SK-N-SH (cell line): ENCODE measurements around the gene AOC1. TPM values are rescaled to one million over a fixed set of nuclear protein-coding genes. Genes with fewer than 3 reads are reported as not detected.

ENCODE experiments used
- CTCF ChIA-PET: fragments of 300-600, 350-600 bp; formaldehyde crosslinking; extraction: SDS; loops from one replicate; lab custom pipeline; 2021; lab: Yijun Ruan, JAX
- POLR2A ChIA-PET: fragments of 350-600 bp; sonication (Branson Sonifier 250); formaldehyde crosslinking; extraction: SDS; loops from one replicate; lab custom pipeline; 2020; ENCODE audit warnings: antibody characterized with exemption, inconsistent platforms; lab: Yijun Ruan, JAX
- DNase-seq: peaks from one replicate; pipeline ENCODE4 v3.0.0; 2012
- H2AFZ ChIP-seq: fragments of 200-600 bp; sonication (generic); 2 replicates; pipeline ENCODE4 v1.8.1; 2016; ENCODE audit warnings: antibody characterized with exemption, mild to moderate bottlenecking, low read depth
- H3F3A ChIP-seq: fragments of 200-600 bp; sonication (generic); replicated peaks from 2 replicates; pipeline ENCODE3; 2016; ENCODE audit warnings: antibody characterized with exemption, mild to moderate bottlenecking; ENCODE audit not compliant: insufficient read depth
- H3K27ac ChIP-seq, 2 experiments: fragments of 200-500 bp in 1 of 2; fragments of 200-600 bp in 1 of 2; sonication (Bioruptor generic) in 1 of 2; sonication (generic), shearing (Covaris generic) in 1 of 2; 2 replicates each; pipeline versions ENCODE4 v1.5.1 to v1.6.1; 2014 to 2016; ENCODE audit warnings: low read depth in 2 of 2, inconsistent platforms in 1 of 2, low read length in 1 of 2, mild to moderate bottlenecking in 1 of 2, mixed read lengths in 1 of 2
- H3K27me3 ChIP-seq: fragments of 200-600 bp; sonication (generic), shearing (Covaris generic); 2 replicates; pipeline ENCODE4 v1.6.1; 2016; ENCODE audit warnings: mixed run types; ENCODE audit not compliant: insufficient read depth
- H3K36me3 ChIP-seq, 2 experiments: fragments of 200-500 bp in 1 of 2; fragments of 200-600 bp in 1 of 2; sonication (Bioruptor generic) in 1 of 2; sonication (generic) in 1 of 2; replicated peaks in 1 of 2; 2 replicates each; pipeline versions ENCODE3 to v1.5.1; 2014 to 2016; ENCODE audit warnings: low read length in 1 of 2, mild to moderate bottlenecking in 1 of 2; ENCODE audit not compliant: insufficient read depth in 2 of 2, control insufficient read depth in 1 of 2
- H3K4me1 ChIP-seq, 2 experiments: fragments of 200-500 bp in 1 of 2; fragments of 200-600 bp in 1 of 2; sonication (Bioruptor generic) in 1 of 2; sonication (generic), shearing (Covaris generic) in 1 of 2; 2 replicates each; pipeline versions ENCODE4 v1.5.1 to v1.6.1; 2014 to 2016; ENCODE audit warnings: low read depth in 1 of 2, low read length in 1 of 2, mixed run types in 1 of 2; ENCODE audit not compliant: insufficient read depth in 2 of 2, control insufficient read depth in 1 of 2
- H3K4me2 ChIP-seq: fragments of 200-600 bp; sonication (generic), shearing (Covaris generic); 2 replicates; pipeline ENCODE4 v1.6.1; 2017; ENCODE audit warnings: mixed run types
- H3K4me3 ChIP-seq, 2 experiments: fragments of 200-500 bp in 1 of 2; fragments of 200-600 bp in 1 of 2; sonication (Bioruptor generic) in 1 of 2; sonication (generic), shearing (Covaris generic) in 1 of 2; 2 replicates each; pipeline versions ENCODE4 v1.5.1 to v1.8.1; 2014 to 2016; ENCODE audit warnings: low read depth in 2 of 2, inconsistent platforms in 1 of 2, low read length in 1 of 2, mild to moderate bottlenecking in 1 of 2, mixed read lengths in 1 of 2, moderate library complexity in 1 of 2
- H3K79me2 ChIP-seq: fragments of 200-600 bp; sonication (generic); 2 replicates; pipeline ENCODE4 v1.8.1; 2017; ENCODE audit warnings: mild to moderate bottlenecking; ENCODE audit not compliant: insufficient read depth
- H3K9ac ChIP-seq: fragments of 200-600 bp; sonication (generic); 2 replicates; pipeline ENCODE4 v1.6.1; 2017; ENCODE audit warnings: mixed run types
- H3K9me2 ChIP-seq: fragments of 200-600 bp; sonication (generic); 2 replicates; pipeline ENCODE4 v1.6.1; 2017; ENCODE audit warnings: mixed run types
- H3K9me3 ChIP-seq: fragments of 200-600 bp; sonication (generic); 2 replicates; pipeline ENCODE4 v1.6.1; 2017; ENCODE audit warnings: mixed run types, mild to moderate bottlenecking, moderate library complexity
- H4K20me1 ChIP-seq: fragments of 200-600 bp; sonication (generic); 2 replicates; pipeline ENCODE4 v1.6.1; 2017; ENCODE audit warnings: mild to moderate bottlenecking, mixed run types; ENCODE audit not compliant: insufficient read depth
- CTCF ChIP-seq: fragments of 200-600 bp; sonication (generic); IDR thresholded peaks from 2 replicates; pipeline ENCODE4 v1.6.1; 2017; ENCODE audit warnings: antibody characterized with exemption, mild to moderate bottlenecking, moderate library complexity
- ELF1 ChIP-seq: IDR thresholded peaks from 2 replicates; pipeline ENCODE4 v1.4.0; 2012
- EP300 ChIP-seq, 2 experiments: IDR thresholded peaks; 2 replicates each; pipeline versions ENCODE4 v1.4.0 to v1.6.1; 2012; ENCODE audit warnings: borderline replicate concordance in 1 of 2, low read depth in 1 of 2, low read length in 1 of 2
- EZH2phosphoT487 ChIP-seq: fragments of 200-600 bp; sonication (generic); IDR thresholded peaks from 2 replicates; pipeline ENCODE4 v1.6.1; 2017; ENCODE audit warnings: low read depth, mixed run types, mild to moderate bottlenecking, antibody characterized with exemption, moderate library complexity, borderline replicate concordance
- FOXJ3 ChIP-seq: sonication (generic); formaldehyde crosslinking; IDR thresholded peaks from 2 replicates; pipeline ENCODE4 v1.5.1; 2020; ENCODE audit warnings: mild to moderate bottlenecking, missing genetic modification reagents
- MAX ChIP-seq: IDR thresholded peaks from 2 replicates; pipeline ENCODE4 v1.4.0; 2012; ENCODE audit warnings: low read depth
- MXI1 ChIP-seq: IDR thresholded peaks from 2 replicates; pipeline ENCODE4 v1.6.1; 2012; ENCODE audit warnings: mild to moderate bottlenecking, low read depth, low read length, improper control_type of control experiment
- NFIC ChIP-seq: IDR thresholded peaks from 2 replicates; pipeline ENCODE4 v1.4.0; 2012; ENCODE audit warnings: borderline replicate concordance
- REST ChIP-seq: IDR thresholded peaks from 2 replicates; pipeline ENCODE4 v1.6.1; 2012; ENCODE audit warnings: mild to moderate bottlenecking, low read depth, low read length, moderate library complexity
- RFX5 ChIP-seq: IDR thresholded peaks from 2 replicates; pipeline ENCODE4 v1.6.1; 2012; ENCODE audit warnings: mild to moderate bottlenecking, improper control_type of control experiment, low read length
- RXRA ChIP-seq: IDR thresholded peaks from 2 replicates; pipeline ENCODE4 v1.4.0; 2012; ENCODE audit warnings: low read depth, mild to moderate bottlenecking, borderline replicate concordance
- SIN3A ChIP-seq: IDR thresholded peaks from 2 replicates; pipeline ENCODE4 v1.6.1; 2012; ENCODE audit warnings: low read depth, mild to moderate bottlenecking, low read length, moderate library complexity, borderline replicate concordance
- TAF1 ChIP-seq: IDR thresholded peaks from 2 replicates; pipeline ENCODE4 v1.6.1; 2012; ENCODE audit warnings: low read depth, mild to moderate bottlenecking, low read length, moderate library complexity, borderline replicate concordance
- USF1 ChIP-seq: IDR thresholded peaks from 2 replicates; pipeline ENCODE4 v1.4.0; 2012; ENCODE audit warnings: low read depth, borderline replicate concordance
- USF2 ChIP-seq: fragments of 150-350 bp; IDR thresholded peaks from 2 replicates; pipeline ENCODE4 v1.6.1; 2017; ENCODE audit warnings: antibody characterized with exemption, low read length, low read depth, borderline replicate concordance
- YY1 ChIP-seq: IDR thresholded peaks from 2 replicates; pipeline ENCODE4 v1.4.0; 2012; ENCODE audit warnings: low read depth, mild to moderate bottlenecking
- ZBTB33 ChIP-seq: IDR thresholded peaks from 2 replicates; pipeline ENCODE4 v1.4.0; 2012; ENCODE audit warnings: low read depth, borderline replicate concordance
- WGBS: methylation state at CpG from one replicate; pipeline ENCODE4 v1.1.6; 2017; ENCODE audit warnings: low lambda C conversion rate; 5-methylcytosine and 5-hydroxymethylcytosine counted together
- polyA plus RNA-seq, 3 experiments: library from polyadenylated mRNA; depleted of rRNA; stranded (reverse); fragments of >200 nt; gene quantifications; 2 replicates each; pipeline ENCODE4 v1.2.3, GENCODE V29; 2012

Gene AOC1
- polyA plus RNA-seq, 1 of the 3 experiments (the other 2 are of a cell fraction) = not detected

- H3K4me3 ChIP-seq = no peak overlapping the region
- H2AFZ ChIP-seq = no peak overlapping the region
- DNase-seq = no peak
- H3K4me1 ChIP-seq = peaks cover 0 to 4% of the 10 kb centered on the region in 2 experiments; a peak in 1 of 4 replicates
- ChIA-PET POLR2A (interaction anchor here (0.7 kb wide), 1 partner anchor 21 kb away, joined by 4 read pairs; no protein-coding TSS in a partner anchor), CTCF (interaction anchor here (1.0 to 6.9 kb wide), 7 partner anchors 10 to 150 kb away, joined by 3 to 52 read pairs (median 7); no protein-coding TSS in a partner anchor)
- no peak overlapping the region for H3K4me2 ChIP-seq
- no peak overlapping the region for H3K27ac ChIP-seq
- TF ChIP-seq RFX5 (no peak), MAX (no peak), FOXJ3 (CRISPR knock-in tag) (no peak), USF2 (no peak), ELF1 (no peak)
- no peak overlapping the region for H3K9ac ChIP-seq
- no peaks in the 10 kb centered on the region for H4K20me1 ChIP-seq
- H3K79me2 ChIP-seq = no peaks in the 10 kb centered on the region
- no peaks in the 10 kb centered on the region for H3K9me2 ChIP-seq
- no peaks in the 10 kb centered on the region for H3K27me3 ChIP-seq
- H3K9me3 ChIP-seq = peaks cover 6% of the 10 kb centered on the region; the same call in 1 of the 2 replicates
- 51% methylated on average over 7 of the region's 7 CpGs for WGBS
- H3F3A ChIP-seq = no peaks in the 10 kb centered on the region
- H3K36me3 ChIP-seq = no peaks in the 10 kb centered on the region
Observed at GRCh38 chr7:150867605-150868004, 15.3 kb downstream of the AOC1 start.

GRCh38 chr7:150869467-150869866 is 17.1 kb downstream of the AOC1 start:
- 11% methylated on average over 2 of the region's 2 CpGs for WGBS
- Histone ChIP-seq H3K9ac (no peak overlapping the region), H3K27ac (no peak overlapping the region), H3K79me2 (no peaks in the 10 kb centered on the region), H4K20me1 (no peaks in the 10 kb centered on the region), H3F3A (no peaks in the 10 kb centered on the region), H3K4me3 (no peak overlapping the region), H3K27me3 (no peaks in the 10 kb centered on the region), H2AFZ (no peak overlapping the region), H3K4me2 (no peak overlapping the region), H3K36me3 (no peaks in the 10 kb centered on the region), H3K9me2 (no peaks in the 10 kb centered on the region), H3K9me3 (peaks cover 7% of the 10 kb centered on the region; the same call in 1 of the 2 replicates), H3K4me1 (peaks cover 0 to 4% of the 10 kb centered on the region in 2 experiments; a peak in 1 of 4 replicates)
- POLR2A ChIA-PET = no interaction called here
- no peak for DNase-seq
- CTCF ChIA-PET = interaction anchor here (0.8 to 6.9 kb wide), 5 partner anchors 8 to 116 kb away, joined by 3 to 52 read pairs (median 11); no protein-coding TSS in a partner anchor
- TF ChIP-seq SIN3A (no peak), ELF1 (no peak), ZBTB33 (no peak), USF1 (no peak), MXI1 (no peak), EZH2phosphoT487 (no peak), REST (no peak), TAF1 (no peak), YY1 (no peak), CTCF (no peak), RXRA (no peak), EP300 (IDR thresholded peaks at IDR 0.05; ENCODE audit: borderline replicate concordance in 1 of 2, low read depth in 1 of 2, low read length in 1 of 2) (no peak), NFIC (no peak)
